ENCODE results near the gene OR52E2.

Gene OR52E2

GRCh38 chr11:5036669-5037068, 22.8 kb downstream of the OR52E2 start:
- WGBS (ENCODE audit: insufficient coverage) = 95% methylated on average over 2 of the region's 2 CpGs

DNA sequence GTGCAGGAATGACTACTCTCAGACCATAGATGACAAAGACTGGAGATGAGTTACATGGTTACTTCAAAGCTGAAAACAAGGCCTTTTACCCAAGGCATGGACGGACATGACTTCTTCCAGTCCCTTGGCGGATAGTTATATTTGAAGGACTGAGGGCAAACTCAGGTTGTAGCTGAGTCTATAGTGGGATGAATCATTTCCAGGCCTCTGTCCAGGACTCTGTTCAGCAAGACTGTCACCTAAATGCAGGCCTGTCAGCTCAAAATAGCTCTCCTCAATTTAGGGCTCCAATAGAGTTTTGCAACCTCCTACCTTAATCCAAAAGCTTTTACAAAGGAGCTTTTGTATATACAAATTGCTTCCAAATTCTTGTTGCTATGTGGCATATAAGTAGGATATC, 37.4 kb downstream of the OR52E2 start:
- POLR2A ChIA-PET = no interaction called here
- Histone ChIP-seq H3K27me3 (replicated peaks in 2 of 5; ENCODE audit: control insufficient read depth in 4 of 5, insufficient read depth in 5 of 5, low read length in 4 of 5) (no peaks in the 10 kb centered on the region), H3K36me3 (ENCODE audit: control insufficient read depth in 4 of 4, insufficient read depth in 4 of 4, low read length in 3 of 4) (no peaks in the 10 kb centered on the region), H3K4me3 (ENCODE audit: control insufficient read depth in 1 of 7, extremely low read depth in 1 of 7, insufficient read depth in 4 of 7, low read depth in 2 of 7, low read length in 6 of 7) (no peak overlapping the region), H3K4me1 (ENCODE audit: control extremely low read depth in 1 of 4, control insufficient read depth in 4 of 4, insufficient read depth in 4 of 4, low read length in 3 of 4) (no peaks in the 10 kb centered on the region), H3K9me3 (ENCODE audit: control extremely low read depth in 1 of 5, control insufficient read depth in 4 of 5, insufficient read depth in 2 of 5, low read depth in 1 of 5, low read length in 4 of 5) (peaks cover 0 to 21% (median 7%) of the 10 kb centered on the region in 5 experiments), H3K27ac (ENCODE audit: insufficient read depth in 1 of 2, low read depth in 1 of 2, low read length in 2 of 2, poor library complexity in 1 of 2, severe bottlenecking in 2 of 2) (no peak overlapping the region)
- CTCF ChIA-PET = no interaction called here
- WGBS (ENCODE audit: insufficient coverage) = 100% methylated on average over 2 of the region's 2 CpGs
- DNase-seq = no peak

More at GRCh38 chr11:5036669-5037068, 22.8 kb downstream of the OR52E2 start:
- Histone ChIP-seq H3K4me3 (ENCODE audit: control insufficient read depth in 1 of 7, extremely low read depth in 1 of 7, insufficient read depth in 4 of 7, low read depth in 2 of 7, low read length in 6 of 7) (no peak overlapping the region), H3K36me3 (ENCODE audit: control insufficient read depth in 4 of 4, insufficient read depth in 4 of 4, low read length in 3 of 4) (no peaks in the 10 kb centered on the region), H3K27me3 (replicated peaks in 2 of 5; ENCODE audit: control insufficient read depth in 4 of 5, insufficient read depth in 5 of 5, low read length in 4 of 5) (no peaks in the 10 kb centered on the region), H3K9me3 (ENCODE audit: control extremely low read depth in 1 of 5, control insufficient read depth in 4 of 5, insufficient read depth in 2 of 5, low read depth in 1 of 5, low read length in 4 of 5) (no peaks in the 10 kb centered on the region), H3K4me1 (ENCODE audit: control extremely low read depth in 1 of 4, control insufficient read depth in 4 of 4, insufficient read depth in 4 of 4, low read length in 3 of 4) (no peaks in the 10 kb centered on the region), H3K27ac (ENCODE audit: insufficient read depth in 1 of 2, low read depth in 1 of 2, low read length in 2 of 2, poor library complexity in 1 of 2, severe bottlenecking in 2 of 2) (no peak overlapping the region)
- no peak for DNase-seq
- CTCF ChIA-PET = no interaction called here
- POLR2A ChIA-PET = no interaction called here

- no peaks in the 10 kb centered on the region for H3K4me1 ChIP-seq (ENCODE audit: control extremely low read depth in 1 of 4, control insufficient read depth in 4 of 4, insufficient read depth in 4 of 4, low read length in 3 of 4)
- H3K4me3 ChIP-seq (ENCODE audit: control insufficient read depth in 1 of 7, extremely low read depth in 1 of 7, insufficient read depth in 4 of 7, low read depth in 2 of 7, low read length in 6 of 7) = no peak overlapping the region
- H3K36me3 ChIP-seq (ENCODE audit: control insufficient read depth in 4 of 4, insufficient read depth in 4 of 4, low read length in 3 of 4) = no peaks in the 10 kb centered on the region
- DNase-seq = no peak
- H3K27me3 ChIP-seq (replicated peaks in 2 of 5; ENCODE audit: control insufficient read depth in 4 of 5, insufficient read depth in 5 of 5, low read length in 4 of 5) = peaks cover 0 to 2% (median 0%) of the 10 kb centered on the region in 5 experiments
- no peaks in the 10 kb centered on the region for H3K9me3 ChIP-seq (ENCODE audit: control extremely low read depth in 1 of 5, control insufficient read depth in 4 of 5, insufficient read depth in 2 of 5, low read depth in 1 of 5, low read length in 4 of 5)
- WGBS (ENCODE audit: insufficient coverage) = 86% methylated on average over 1 of the region's 1 CpG
- ChIA-PET CTCF (no interaction called here), POLR2A (no interaction called here)
- H3K27ac ChIP-seq (ENCODE audit: insufficient read depth in 1 of 2, low read depth in 1 of 2, low read length in 2 of 2, poor library complexity in 1 of 2, severe bottlenecking in 2 of 2) = no peak overlapping the region
These were observed 46.4 kb downstream of the OR52E2 start for GRCh38 chr11:5013012-5013411.

GRCh38 chr11:5011254-5011653, 48.2 kb downstream of the OR52E2 start:
- peaks cover 0 to 12% (median 5%) of the 10 kb centered on the region in 5 experiments for H3K27me3 ChIP-seq (replicated peaks in 2 of 5; ENCODE audit: control insufficient read depth in 4 of 5, insufficient read depth in 5 of 5, low read length in 4 of 5)
- 85% methylated on average over 6 of the region's 8 CpGs for WGBS (ENCODE audit: insufficient coverage)
- CTCF ChIA-PET = no interaction called here
- no peaks in the 10 kb centered on the region for H3K9me3 ChIP-seq (ENCODE audit: control extremely low read depth in 1 of 5, control insufficient read depth in 4 of 5, insufficient read depth in 2 of 5, low read depth in 1 of 5, low read length in 4 of 5)
- no peaks in the 10 kb centered on the region for H3K4me1 ChIP-seq (ENCODE audit: control extremely low read depth in 1 of 4, control insufficient read depth in 4 of 4, insufficient read depth in 4 of 4, low read length in 3 of 4)
- no peak for DNase-seq
- H3K27ac ChIP-seq (ENCODE audit: insufficient read depth in 1 of 2, low read depth in 1 of 2, low read length in 2 of 2, poor library complexity in 1 of 2, severe bottlenecking in 2 of 2) = no peak overlapping the region
- no peaks in the 10 kb centered on the region for H3K36me3 ChIP-seq (ENCODE audit: control insufficient read depth in 4 of 4, insufficient read depth in 4 of 4, low read length in 3 of 4)
- H3K4me3 ChIP-seq (ENCODE audit: control insufficient read depth in 1 of 7, extremely low read depth in 1 of 7, insufficient read depth in 4 of 7, low read depth in 2 of 7, low read length in 6 of 7) = no peak overlapping the region
- POLR2A ChIA-PET = interaction anchor here (0.6 kb wide), 1 partner anchor 353 kb away, joined by 3 read pairs; no protein-coding TSS in a partner anchor

All from common myeloid progenitor, CD34-positive (primary cell).